ENCODE data around the gene MYOZ1. TPM values are rescaled to one million over a fixed set of nuclear protein-coding genes. Genes with fewer than 3 reads are reported as not detected.

The MYOZ1 gene
- total RNA-seq, 1 experiment from 2014 or later, result not detected

- POLR2A ChIA-PET, result no interaction called here
- ATAC-seq, result no peak
Observed at GRCh38 chr10:73593812-73594211, 47.5 kb downstream of the MYOZ1 start.

GRCh38 chr10:73593110-73593509, 48.2 kb downstream of the MYOZ1 start:
- ChIA-PET POLR2A (no interaction called here), CTCF (interaction anchor here (0.6 kb wide), 1 partner anchor 32 kb away, joined by 9 read pairs; no protein-coding TSS in a partner anchor)
- intact Hi-C loops (cut with micrococcal nuclease; ENCODE audit: unreplicated experiment) (no loop called here), in situ Hi-C loops (cut with HindIII; ENCODE audit: low pct_unique_long_range_greater_than_20kb, low sequenced_read_pairs) (no loop called here)
- Histone ChIP-seq H3K36me3 (ENCODE audit: control insufficient read depth, insufficient read depth, low read length) (no peaks in the 10 kb centered on the region), H3K27me3 (ENCODE audit: control insufficient read depth, insufficient read depth, low read length) (no peaks in the 10 kb centered on the region), H3K4me3 (ENCODE audit: low read depth in 2 of 2, low read length in 2 of 2) (no peak overlapping the region), H3K9me3 (ENCODE audit: control insufficient read depth, insufficient read depth, low read depth, low read length) (no peaks in the 10 kb centered on the region), H3K27ac (ENCODE audit: low read length) (peak overlapping the region; percentile 84; the same call in 1 of the 2 replicates), H3K4me1 (ENCODE audit: control insufficient read depth, insufficient read depth, low read length) (peaks cover 35% of the 10 kb centered on the region)
- DNase-seq (ENCODE audit: low read depth, low spot score), result no peak
- no peak for ATAC-seq
- TF ChIP-seq POLR2AphosphoS5 (IDR thresholded peaks at IDR 0.05; ENCODE audit: low read depth, low read length) (no peak), REST (IDR thresholded peaks at IDR 0.05; ENCODE audit: insufficient read depth in 1 of 2, low read depth in 2 of 2, low read length in 1 of 2) (no peak; a peak in 1 of 4 replicates), TCF7L2 (IDR thresholded peaks at IDR 0.05; ENCODE audit: low read depth, low read length) (no peak), SIN3A (IDR thresholded peaks at IDR 0.05; ENCODE audit: borderline replicate concordance, insufficient read depth, low read depth, low read length) (no peak), CTCF (IDR thresholded peaks at IDR 0.05) (no peak)
- no TSS peak for BruUV-seq (replicated peaks)

More at GRCh38 chr10:73593812-73594211, 47.5 kb downstream of the MYOZ1 start:
- no peak for DNase-seq (ENCODE audit: low read depth, low spot score)
- Histone ChIP-seq H3K4me3 (ENCODE audit: low read depth in 2 of 2, low read length in 2 of 2) (no peak overlapping the region), H3K9me3 (ENCODE audit: control insufficient read depth, insufficient read depth, low read depth, low read length) (no peaks in the 10 kb centered on the region), H3K27me3 (ENCODE audit: control insufficient read depth, insufficient read depth, low read length) (no peaks in the 10 kb centered on the region), H3K4me1 (ENCODE audit: control insufficient read depth, insufficient read depth, low read length) (peaks cover 35% of the 10 kb centered on the region), H3K27ac (ENCODE audit: low read length) (no peak overlapping the region), H3K36me3 (ENCODE audit: control insufficient read depth, insufficient read depth, low read length) (no peaks in the 10 kb centered on the region)
- intact Hi-C loops (cut with micrococcal nuclease; ENCODE audit: unreplicated experiment), result no loop called here
- BruUV-seq (replicated peaks), result no TSS peak
- TF ChIP-seq POLR2AphosphoS5 (IDR thresholded peaks at IDR 0.05; ENCODE audit: low read depth, low read length) (no peak), REST (IDR thresholded peaks at IDR 0.05; ENCODE audit: insufficient read depth in 1 of 2, low read depth in 2 of 2, low read length in 1 of 2) (no peak), TCF7L2 (IDR thresholded peaks at IDR 0.05; ENCODE audit: low read depth, low read length) (no peak), SIN3A (IDR thresholded peaks at IDR 0.05; ENCODE audit: borderline replicate concordance, insufficient read depth, low read depth, low read length) (no peak), CTCF (IDR thresholded peaks at IDR 0.05) (no peak)
- CTCF ChIA-PET, result interaction anchor here (0.7 kb wide), 1 partner anchor 77 kb away, joined by 3 read pairs; no protein-coding TSS in a partner anchor
- in situ Hi-C loops (cut with HindIII; ENCODE audit: low pct_unique_long_range_greater_than_20kb, low sequenced_read_pairs), result no loop called here

Data from Panc1 (cell line).